Chondrocyte (in vitro differentiated cells): Measurements from ENCODE around the gene POC1B. TPM values are rescaled to one million over a fixed set of nuclear protein-coding genes. Genes with fewer than 3 reads are reported as not detected.

ENCODE experiments used
- DNase-seq: peaks from one replicate; pipeline ENCODE4 v3.0.0; 2021; ENCODE audit warnings: mixed read lengths, low spot score
- H3K27ac Mint-ChIP-seq: one replicate; pipeline ENCODE4 v1.8.0; 2021; ENCODE audit warnings: mild to moderate bottlenecking, moderate library complexity, mixed read lengths; ENCODE audit not compliant: unreplicated experiment
- H3K27me3 Mint-ChIP-seq: 2 replicates; pipeline ENCODE4 v1.8.0; 2021; ENCODE audit warnings: low read depth, mixed read lengths
- H3K36me3 Mint-ChIP-seq: 2 replicates; pipeline ENCODE4 v1.8.0; 2021; ENCODE audit warnings: low read depth, mixed read lengths
- H3K4me1 Mint-ChIP-seq: 2 replicates; pipeline ENCODE4 v1.8.0; 2021; ENCODE audit warnings: low read depth, mild to moderate bottlenecking, mixed read lengths
- H3K4me3 Mint-ChIP-seq: one replicate; pipeline ENCODE4 v1.8.0; 2021; ENCODE audit warnings: mild to moderate bottlenecking, moderate library complexity, mixed read lengths; ENCODE audit not compliant: unreplicated experiment
- H3K9me3 Mint-ChIP-seq: 2 replicates; pipeline ENCODE4 v1.8.0; 2021; ENCODE audit warnings: low read depth, mixed read lengths
- total RNA-seq: library from RNA; stranded (reverse); gene quantifications from 3 replicates; pipeline ENCODE4 v1.2.1, GENCODE V29; 2021
- TF ChIP-seq, protein P1 (sequence below): fragments of 200-600 bp; sonication (generic); IDR thresholded peaks from 2 replicates; pipeline ENCODE4 v1.5.0; 2021; ENCODE audit warnings: antibody characterized with exemption, mild to moderate bottlenecking, moderate library complexity

POC1B gene
- total RNA-seq, 1 donor from 2014 or later, result 10.4 TPM

GRCh38 chr12:89392391-89392790 lies 133.5 kb downstream of the POC1B start:
- H3K27me3 Mint-ChIP-seq, result no peaks in the 10 kb centered on the region
- H3K4me3 Mint-ChIP-seq, result no peak overlapping the region
- no peak for DNase-seq
- no peak overlapping the region for H3K27ac Mint-ChIP-seq
- H3K36me3 Mint-ChIP-seq, result no peaks in the 10 kb centered on the region
- H3K4me1 Mint-ChIP-seq, result peaks cover 24% of the 10 kb centered on the region
- TF ChIP-seq, protein P1, sequence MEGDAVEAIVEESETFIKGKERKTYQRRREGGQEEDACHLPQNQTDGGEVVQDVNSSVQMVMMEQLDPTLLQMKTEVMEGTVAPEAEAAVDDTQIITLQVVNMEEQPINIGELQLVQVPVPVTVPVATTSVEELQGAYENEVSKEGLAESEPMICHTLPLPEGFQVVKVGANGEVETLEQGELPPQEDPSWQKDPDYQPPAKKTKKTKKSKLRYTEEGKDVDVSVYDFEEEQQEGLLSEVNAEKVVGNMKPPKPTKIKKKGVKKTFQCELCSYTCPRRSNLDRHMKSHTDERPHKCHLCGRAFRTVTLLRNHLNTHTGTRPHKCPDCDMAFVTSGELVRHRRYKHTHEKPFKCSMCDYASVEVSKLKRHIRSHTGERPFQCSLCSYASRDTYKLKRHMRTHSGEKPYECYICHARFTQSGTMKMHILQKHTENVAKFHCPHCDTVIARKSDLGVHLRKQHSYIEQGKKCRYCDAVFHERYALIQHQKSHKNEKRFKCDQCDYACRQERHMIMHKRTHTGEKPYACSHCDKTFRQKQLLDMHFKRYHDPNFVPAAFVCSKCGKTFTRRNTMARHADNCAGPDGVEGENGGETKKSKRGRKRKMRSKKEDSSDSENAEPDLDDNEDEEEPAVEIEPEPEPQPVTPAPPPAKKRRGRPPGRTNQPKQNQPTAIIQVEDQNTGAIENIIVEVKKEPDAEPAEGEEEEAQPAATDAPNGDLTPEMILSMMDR, result no peak
- no peaks in the 10 kb centered on the region for H3K9me3 Mint-ChIP-seq

DNA sequence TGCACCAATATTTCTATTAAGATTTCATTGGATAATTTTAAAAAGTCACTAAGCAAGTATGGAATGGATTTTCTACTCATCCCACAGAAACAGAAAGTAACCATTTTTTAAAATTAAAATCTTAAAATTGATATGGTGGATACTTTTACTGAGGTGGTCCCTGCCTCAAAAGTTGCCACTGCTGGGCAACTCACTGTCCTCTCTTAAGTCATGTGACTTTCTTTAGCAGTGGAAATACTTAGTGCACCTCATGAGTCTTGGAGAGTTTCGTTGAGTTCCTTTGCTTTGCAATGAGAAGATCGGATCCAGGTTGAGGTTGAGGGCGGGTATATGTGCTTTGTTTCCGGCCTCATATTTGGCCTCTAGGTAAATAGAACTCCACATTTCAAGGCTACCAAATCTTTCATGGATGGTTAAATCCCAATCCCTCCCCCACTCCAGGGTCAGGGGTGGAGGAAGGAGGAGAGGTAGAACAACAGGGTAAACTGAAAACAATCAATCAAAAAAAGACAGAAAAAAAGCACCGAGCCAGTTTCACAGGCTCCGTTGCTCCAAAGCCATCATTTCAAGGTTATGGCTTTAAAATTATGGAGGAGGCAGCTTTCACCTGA lies 134.0 kb downstream of the POC1B start:
- H3K4me1 Mint-ChIP-seq, result peaks cover 24% of the 10 kb centered on the region
- H3K36me3 Mint-ChIP-seq, result no peaks in the 10 kb centered on the region
- H3K27me3 Mint-ChIP-seq, result no peaks in the 10 kb centered on the region
- no peak overlapping the region for H3K4me3 Mint-ChIP-seq
- no peaks in the 10 kb centered on the region for H3K9me3 Mint-ChIP-seq
- TF ChIP-seq, protein P1, result no peak
- DNase-seq, result no peak
- H3K27ac Mint-ChIP-seq, result no peak overlapping the region

DNA sequence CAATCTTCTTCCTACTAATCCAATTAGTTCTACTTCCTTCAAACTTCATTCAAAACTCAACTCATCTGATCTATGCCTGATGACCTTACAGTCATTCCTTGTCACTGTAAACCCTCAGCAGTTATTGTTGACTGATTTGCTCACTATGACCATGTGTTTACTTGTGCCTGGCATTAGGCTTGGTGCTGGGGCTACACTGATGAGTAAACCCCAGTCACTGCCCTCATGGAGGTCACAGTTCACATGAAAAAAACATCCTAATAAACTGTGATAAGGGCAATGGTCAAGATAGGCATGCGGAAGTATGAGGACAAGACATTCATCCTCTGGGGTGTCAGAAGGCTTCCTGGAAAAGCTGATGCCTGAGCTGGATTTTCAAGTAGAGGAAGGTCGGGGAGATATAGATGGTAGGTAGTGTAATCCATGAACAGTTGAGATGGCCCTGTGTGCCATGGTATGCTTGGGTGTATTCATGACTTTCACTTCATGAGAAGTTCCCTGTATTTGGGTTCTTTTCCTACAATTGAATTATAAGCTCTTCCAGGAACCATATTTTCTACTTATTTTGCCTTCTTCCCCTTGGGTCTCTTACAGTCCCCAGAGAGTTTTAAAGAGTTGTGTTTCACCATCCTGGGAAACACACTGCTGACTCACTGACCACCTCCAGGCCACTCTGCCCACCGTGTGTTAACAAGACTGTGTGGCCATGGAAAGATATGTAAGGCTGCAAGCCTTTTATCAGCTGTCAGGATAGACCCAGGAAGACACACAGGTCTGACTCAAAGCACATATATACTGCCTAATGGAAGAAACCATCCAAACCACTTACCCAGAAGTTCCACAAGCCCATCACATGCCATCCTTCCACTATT lies 134.8 kb downstream of the POC1B start:
- H3K9me3 Mint-ChIP-seq, result no peaks in the 10 kb centered on the region
- no peak overlapping the region for H3K4me3 Mint-ChIP-seq
- peaks cover 24% of the 10 kb centered on the region for H3K4me1 Mint-ChIP-seq
- H3K36me3 Mint-ChIP-seq, result no peaks in the 10 kb centered on the region
- DNase-seq, result no peak
- H3K27me3 Mint-ChIP-seq, result no peaks in the 10 kb centered on the region
- TF ChIP-seq, protein P1, result no peak
- H3K27ac Mint-ChIP-seq, result peak overlapping the region; percentile 0

DNA sequence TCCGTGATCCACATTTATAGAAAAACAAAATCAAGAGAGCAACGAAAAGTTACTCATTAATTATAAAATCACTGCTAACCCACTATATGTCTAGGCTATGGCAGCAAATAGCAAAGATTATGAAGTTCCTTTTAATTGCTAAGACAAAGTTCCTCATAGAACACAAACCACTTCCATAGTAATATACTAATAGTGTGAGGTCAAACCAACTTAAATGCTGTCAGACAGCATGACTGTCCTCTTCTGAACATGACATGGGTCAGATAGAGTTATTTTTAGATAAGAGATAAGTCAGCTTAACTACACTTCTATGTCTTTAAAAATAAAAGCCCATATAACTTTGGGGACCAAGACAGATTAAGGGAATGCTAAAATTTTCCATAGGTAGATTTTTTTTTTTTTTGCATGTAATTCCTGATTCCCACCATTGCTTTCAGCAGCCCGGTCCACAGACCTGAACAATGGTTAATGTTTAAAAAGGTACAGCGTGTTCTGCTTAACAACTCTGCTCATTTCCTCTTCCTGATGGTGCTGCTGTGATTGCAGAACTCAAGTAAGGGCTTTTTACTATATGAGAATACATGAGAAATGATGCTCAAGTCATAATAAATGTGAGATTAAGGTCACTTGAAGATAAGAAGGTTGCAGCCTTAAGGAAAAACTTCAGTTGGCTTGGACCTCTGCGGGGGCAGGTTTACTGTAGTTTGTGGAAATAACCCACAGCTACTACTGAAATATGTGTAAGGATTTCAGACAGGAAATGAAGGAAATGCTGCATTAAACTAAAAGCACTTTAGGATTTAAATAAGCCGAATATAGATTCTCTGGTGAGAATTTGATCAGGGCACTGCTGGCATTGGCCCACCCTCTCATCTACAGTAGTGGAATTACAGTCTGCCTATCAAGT lies 135.8 kb downstream of the POC1B start:
- TF ChIP-seq, protein P1, result no peak
- no peaks in the 10 kb centered on the region for H3K36me3 Mint-ChIP-seq
- H3K27ac Mint-ChIP-seq, result peak overlapping the region; percentile 15
- no peaks in the 10 kb centered on the region for H3K9me3 Mint-ChIP-seq
- no peaks in the 10 kb centered on the region for H3K27me3 Mint-ChIP-seq
- H3K4me1 Mint-ChIP-seq, result peaks cover 25% of the 10 kb centered on the region
- DNase-seq, result no peak
- H3K4me3 Mint-ChIP-seq, result no peak overlapping the region

- TF ChIP-seq, protein P1, result no peak
- Mint-ChIP-seq H3K27ac (no peak overlapping the region), H3K36me3 (no peaks in the 10 kb centered on the region), H3K27me3 (no peaks in the 10 kb centered on the region), H3K9me3 (no peaks in the 10 kb centered on the region), H3K4me1 (peaks cover 42% of the 10 kb centered on the region), H3K4me3 (no peak overlapping the region)
- DNase-seq, result no peak
These were observed 139.7 kb downstream of the POC1B start for GRCh38 chr12:89386138-89386537.
